ENCODE measurements around the gene MED13L.

DNA sequence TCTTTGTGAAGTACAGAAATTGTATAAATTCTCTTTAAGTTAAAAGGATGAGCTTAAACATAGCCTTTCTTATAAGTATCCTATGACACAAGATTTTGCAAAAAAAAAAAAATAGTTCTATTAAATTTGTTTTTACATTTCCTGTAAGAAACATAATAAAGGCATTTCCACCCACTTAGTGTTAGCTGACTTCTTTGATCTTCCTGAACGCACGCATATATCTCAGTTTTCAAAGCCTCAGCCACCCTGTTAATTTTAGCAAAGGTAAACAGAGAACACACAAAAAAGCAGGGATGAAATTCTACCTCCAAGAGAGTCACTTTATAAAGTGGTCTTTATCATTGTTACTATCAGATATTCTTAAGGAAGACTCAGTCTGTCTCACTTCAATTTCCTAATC, 277.9 kb downstream of the MED13L start:
- TF ChIP-seq CTCF (IDR thresholded peaks at IDR 0.05) = no peak
- TF ChIP-seq POLR2A (IDR thresholded peaks at IDR 0.05) = no peak
